HepG2 (cell line): ENCODE data around the gene TP63. TPM values are rescaled to one million over a fixed set of nuclear protein-coding genes. Genes with fewer than 3 reads are reported as not detected.

Source experiments
- MXD4 ChIP-seq: IDR thresholded peaks from 2 replicates; pipeline ENCODE4 v1.6.1; 2016; ENCODE audit warnings: mild to moderate bottlenecking, missing biosample characterization, missing genetic modification reagents
- ZBTB38 ChIP-seq: sonication (generic); formaldehyde crosslinking; IDR thresholded peaks from 2 replicates; pipeline ENCODE4 v1.5.1; 2020; ENCODE audit warnings: mild to moderate bottlenecking, missing genetic modification reagents
- ZNF879 ChIP-seq: sonication (generic); formaldehyde crosslinking; IDR thresholded peaks from 2 replicates; pipeline ENCODE4 v1.8.1; 2023; ENCODE audit warnings: missing genetic modification reagents
- polyA plus RNA-seq, 8 experiments: library from polyadenylated mRNA; depleted of rRNA in 3 of 8; stranded (reverse) in 7 of 8; unstranded in 1 of 8; fragments of >200 nt; fragmentation: Illumina TruSeq in 4 of 8; extraction: Trizol in 4 of 8; gene quantifications; 2 replicates each; pipeline versions ENCODE4 v1.2.1 to v1.2.3, GENCODE V29; 2011 to 2016; ENCODE audit warnings: low read depth in 4 of 8, missing spikeins in 1 of 8, mixed read lengths in 1 of 8; ENCODE audit not compliant: insufficient read depth in 1 of 8
- total RNA-seq, 5 experiments: library from RNA; depleted of rRNA; stranded (reverse); fragments of >200 nt; fragmentation: Illumina TruSeq; extraction: Trizol; gene quantifications; 2 replicates each; pipeline ENCODE4 v1.2.3, GENCODE V29; 2016; ENCODE audit warnings: low read depth in 1 of 5
- TF ChIP-seq, protein P1 (sequence below): sonication (generic); formaldehyde crosslinking; IDR thresholded peaks from 2 replicates; pipeline ENCODE4 v1.8.1; 2023; ENCODE audit warnings: mild to moderate bottlenecking, missing genetic modification reagents
- TF ChIP-seq, protein P2 (sequence below): sonication (generic); formaldehyde crosslinking; IDR thresholded peaks from 2 replicates; pipeline ENCODE4 v1.4.0; 2020; ENCODE audit warnings: missing genetic modification reagents
- TF ChIP-seq, protein P3 (sequence below): sonication (generic); formaldehyde crosslinking; IDR thresholded peaks from 2 replicates; pipeline ENCODE4 v1.4.0; 2020; ENCODE audit warnings: missing genetic modification reagents
- TF ChIP-seq, protein P4 (sequence below): IDR thresholded peaks from 2 replicates; pipeline ENCODE4 v1.6.1; 2016; ENCODE audit warnings: low read depth, control low read depth
- TF ChIP-seq, protein P5 (sequence below): sonication (generic); formaldehyde crosslinking; IDR thresholded peaks from 2 replicates; pipeline ENCODE4 v1.4.0; 2020; ENCODE audit warnings: low read depth, mild to moderate bottlenecking, missing genetic modification reagents

Gene TP63
- total and polyA plus RNA-seq, 2 of the 13 experiments (the other 11 are each of a cell fraction or from before 2014, with no cell fraction given) = not detected

DNA sequence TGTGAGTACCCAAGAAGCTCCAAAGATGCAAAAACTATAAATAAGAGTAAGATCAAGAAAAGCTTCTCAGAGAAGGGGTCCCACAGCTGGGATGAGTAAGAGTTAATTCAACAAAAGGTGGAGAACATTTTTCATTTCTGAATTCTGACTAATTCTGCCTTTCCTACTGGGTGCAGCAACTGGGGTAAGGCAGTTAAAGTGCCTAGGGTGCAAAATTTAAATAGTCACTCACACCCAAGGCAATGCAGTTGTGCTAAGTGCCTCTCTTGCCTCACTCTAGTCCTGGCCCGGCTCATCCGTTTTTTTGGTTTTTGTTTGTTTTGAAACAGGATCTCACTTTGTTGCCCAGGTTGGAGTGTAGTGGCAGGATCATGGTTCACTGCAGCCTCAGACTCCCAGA lies 240.2 kb downstream of the TP63 start (continued):
- TF ChIP-seq, protein P1, sequence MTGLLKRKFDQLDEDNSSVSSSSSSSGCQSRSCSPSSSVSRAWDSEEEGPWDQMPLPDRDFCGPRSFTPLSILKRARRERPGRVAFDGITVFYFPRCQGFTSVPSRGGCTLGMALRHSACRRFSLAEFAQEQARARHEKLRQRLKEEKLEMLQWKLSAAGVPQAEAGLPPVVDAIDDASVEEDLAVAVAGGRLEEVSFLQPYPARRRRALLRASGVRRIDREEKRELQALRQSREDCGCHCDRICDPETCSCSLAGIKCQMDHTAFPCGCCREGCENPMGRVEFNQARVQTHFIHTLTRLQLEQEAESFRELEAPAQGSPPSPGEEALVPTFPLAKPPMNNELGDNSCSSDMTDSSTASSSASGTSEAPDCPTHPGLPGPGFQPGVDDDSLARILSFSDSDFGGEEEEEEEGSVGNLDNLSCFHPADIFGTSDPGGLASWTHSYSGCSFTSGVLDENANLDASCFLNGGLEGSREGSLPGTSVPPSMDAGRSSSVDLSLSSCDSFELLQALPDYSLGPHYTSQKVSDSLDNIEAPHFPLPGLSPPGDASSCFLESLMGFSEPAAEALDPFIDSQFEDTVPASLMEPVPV (CRISPR knock-in tag) = no peak
- TF ChIP-seq, protein P2, sequence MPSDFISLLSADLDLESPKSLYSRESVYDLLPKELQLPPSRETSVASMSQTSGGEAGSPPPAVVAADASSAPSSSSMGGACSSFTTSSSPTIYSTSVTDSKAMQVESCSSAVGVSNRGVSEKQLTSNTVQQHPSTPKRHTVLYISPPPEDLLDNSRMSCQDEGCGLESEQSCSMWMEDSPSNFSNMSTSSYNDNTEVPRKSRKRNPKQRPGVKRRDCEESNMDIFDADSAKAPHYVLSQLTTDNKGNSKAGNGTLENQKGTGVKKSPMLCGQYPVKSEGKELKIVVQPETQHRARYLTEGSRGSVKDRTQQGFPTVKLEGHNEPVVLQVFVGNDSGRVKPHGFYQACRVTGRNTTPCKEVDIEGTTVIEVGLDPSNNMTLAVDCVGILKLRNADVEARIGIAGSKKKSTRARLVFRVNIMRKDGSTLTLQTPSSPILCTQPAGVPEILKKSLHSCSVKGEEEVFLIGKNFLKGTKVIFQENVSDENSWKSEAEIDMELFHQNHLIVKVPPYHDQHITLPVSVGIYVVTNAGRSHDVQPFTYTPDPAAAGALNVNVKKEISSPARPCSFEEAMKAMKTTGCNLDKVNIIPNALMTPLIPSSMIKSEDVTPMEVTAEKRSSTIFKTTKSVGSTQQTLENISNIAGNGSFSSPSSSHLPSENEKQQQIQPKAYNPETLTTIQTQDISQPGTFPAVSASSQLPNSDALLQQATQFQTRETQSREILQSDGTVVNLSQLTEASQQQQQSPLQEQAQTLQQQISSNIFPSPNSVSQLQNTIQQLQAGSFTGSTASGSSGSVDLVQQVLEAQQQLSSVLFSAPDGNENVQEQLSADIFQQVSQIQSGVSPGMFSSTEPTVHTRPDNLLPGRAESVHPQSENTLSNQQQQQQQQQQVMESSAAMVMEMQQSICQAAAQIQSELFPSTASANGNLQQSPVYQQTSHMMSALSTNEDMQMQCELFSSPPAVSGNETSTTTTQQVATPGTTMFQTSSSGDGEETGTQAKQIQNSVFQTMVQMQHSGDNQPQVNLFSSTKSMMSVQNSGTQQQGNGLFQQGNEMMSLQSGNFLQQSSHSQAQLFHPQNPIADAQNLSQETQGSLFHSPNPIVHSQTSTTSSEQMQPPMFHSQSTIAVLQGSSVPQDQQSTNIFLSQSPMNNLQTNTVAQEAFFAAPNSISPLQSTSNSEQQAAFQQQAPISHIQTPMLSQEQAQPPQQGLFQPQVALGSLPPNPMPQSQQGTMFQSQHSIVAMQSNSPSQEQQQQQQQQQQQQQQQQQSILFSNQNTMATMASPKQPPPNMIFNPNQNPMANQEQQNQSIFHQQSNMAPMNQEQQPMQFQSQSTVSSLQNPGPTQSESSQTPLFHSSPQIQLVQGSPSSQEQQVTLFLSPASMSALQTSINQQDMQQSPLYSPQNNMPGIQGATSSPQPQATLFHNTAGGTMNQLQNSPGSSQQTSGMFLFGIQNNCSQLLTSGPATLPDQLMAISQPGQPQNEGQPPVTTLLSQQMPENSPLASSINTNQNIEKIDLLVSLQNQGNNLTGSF (CRISPR knock-in tag) = no peak
- TF ChIP-seq, protein P3, sequence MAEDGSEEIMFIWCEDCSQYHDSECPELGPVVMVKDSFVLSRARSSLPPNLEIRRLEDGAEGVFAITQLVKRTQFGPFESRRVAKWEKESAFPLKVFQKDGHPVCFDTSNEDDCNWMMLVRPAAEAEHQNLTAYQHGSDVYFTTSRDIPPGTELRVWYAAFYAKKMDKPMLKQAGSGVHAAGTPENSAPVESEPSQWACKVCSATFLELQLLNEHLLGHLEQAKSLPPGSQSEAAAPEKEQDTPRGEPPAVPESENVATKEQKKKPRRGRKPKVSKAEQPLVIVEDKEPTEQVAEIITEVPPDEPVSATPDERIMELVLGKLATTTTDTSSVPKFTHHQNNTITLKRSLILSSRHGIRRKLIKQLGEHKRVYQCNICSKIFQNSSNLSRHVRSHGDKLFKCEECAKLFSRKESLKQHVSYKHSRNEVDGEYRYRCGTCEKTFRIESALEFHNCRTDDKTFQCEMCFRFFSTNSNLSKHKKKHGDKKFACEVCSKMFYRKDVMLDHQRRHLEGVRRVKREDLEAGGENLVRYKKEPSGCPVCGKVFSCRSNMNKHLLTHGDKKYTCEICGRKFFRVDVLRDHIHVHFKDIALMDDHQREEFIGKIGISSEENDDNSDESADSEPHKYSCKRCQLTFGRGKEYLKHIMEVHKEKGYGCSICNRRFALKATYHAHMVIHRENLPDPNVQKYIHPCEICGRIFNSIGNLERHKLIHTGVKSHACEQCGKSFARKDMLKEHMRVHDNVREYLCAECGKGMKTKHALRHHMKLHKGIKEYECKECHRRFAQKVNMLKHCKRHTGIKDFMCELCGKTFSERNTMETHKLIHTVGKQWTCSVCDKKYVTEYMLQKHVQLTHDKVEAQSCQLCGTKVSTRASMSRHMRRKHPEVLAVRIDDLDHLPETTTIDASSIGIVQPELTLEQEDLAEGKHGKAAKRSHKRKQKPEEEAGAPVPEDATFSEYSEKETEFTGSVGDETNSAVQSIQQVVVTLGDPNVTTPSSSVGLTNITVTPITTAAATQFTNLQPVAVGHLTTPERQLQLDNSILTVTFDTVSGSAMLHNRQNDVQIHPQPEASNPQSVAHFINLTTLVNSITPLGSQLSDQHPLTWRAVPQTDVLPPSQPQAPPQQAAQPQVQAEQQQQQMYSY = no peak
- TF ChIP-seq, protein P4, sequence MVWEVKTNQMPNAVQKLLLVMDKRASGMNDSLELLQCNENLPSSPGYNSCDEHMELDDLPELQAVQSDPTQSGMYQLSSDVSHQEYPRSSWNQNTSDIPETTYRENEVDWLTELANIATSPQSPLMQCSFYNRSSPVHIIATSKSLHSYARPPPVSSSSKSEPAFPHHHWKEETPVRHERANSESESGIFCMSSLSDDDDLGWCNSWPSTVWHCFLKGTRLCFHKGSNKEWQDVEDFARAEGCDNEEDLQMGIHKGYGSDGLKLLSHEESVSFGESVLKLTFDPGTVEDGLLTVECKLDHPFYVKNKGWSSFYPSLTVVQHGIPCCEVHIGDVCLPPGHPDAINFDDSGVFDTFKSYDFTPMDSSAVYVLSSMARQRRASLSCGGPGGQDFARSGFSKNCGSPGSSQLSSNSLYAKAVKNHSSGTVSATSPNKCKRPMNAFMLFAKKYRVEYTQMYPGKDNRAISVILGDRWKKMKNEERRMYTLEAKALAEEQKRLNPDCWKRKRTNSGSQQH = no peak
- no peak for TF ChIP-seq MXD4 (CRISPR knock-in tag)
- TF ChIP-seq, protein P5, sequence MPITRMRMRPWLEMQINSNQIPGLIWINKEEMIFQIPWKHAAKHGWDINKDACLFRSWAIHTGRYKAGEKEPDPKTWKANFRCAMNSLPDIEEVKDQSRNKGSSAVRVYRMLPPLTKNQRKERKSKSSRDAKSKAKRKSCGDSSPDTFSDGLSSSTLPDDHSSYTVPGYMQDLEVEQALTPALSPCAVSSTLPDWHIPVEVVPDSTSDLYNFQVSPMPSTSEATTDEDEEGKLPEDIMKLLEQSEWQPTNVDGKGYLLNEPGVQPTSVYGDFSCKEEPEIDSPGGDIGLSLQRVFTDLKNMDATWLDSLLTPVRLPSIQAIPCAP (CRISPR knock-in tag) = no peak
- TF ChIP-seq ZNF879 (CRISPR knock-in tag) = no peak
- TF ChIP-seq ZBTB38 (CRISPR knock-in tag) = no peak
- TF ChIP-seq, all 625 proteins: peak for 0
